Measurements from ENCODE around the gene COL18A1. TPM values are rescaled to one million over a fixed set of nuclear protein-coding genes. Genes with fewer than 3 reads are reported as not detected.

Gene COL18A1
- total and polyA plus RNA-seq, 5 donors from 2014 or later: 0.29 to 2.7 (median 1.3) TPM

DNA sequence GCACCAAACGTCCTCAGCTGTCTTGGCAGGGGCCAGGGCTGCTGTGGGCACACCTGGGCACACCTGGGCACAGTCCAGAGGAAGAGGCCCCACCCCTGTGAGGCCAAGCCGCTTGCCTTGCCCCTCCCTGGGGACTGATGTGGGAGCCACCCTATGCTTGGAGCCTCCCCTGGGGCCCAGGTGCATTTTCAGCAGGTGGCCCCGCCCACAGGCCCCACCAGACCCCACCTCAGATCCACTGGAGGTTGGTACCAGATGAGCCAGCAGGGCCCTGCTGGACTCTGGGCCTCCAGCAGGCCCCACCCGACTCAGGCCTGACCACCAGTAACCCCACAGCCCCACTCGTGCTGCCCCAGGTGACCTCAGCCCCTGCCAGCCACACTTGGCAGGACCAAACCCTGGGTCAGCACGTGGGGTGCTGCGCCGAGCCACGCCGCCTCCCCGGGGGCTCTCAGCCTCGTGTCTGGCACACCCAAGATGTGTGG is 128.4 kb downstream of the COL18A1 start:
- Histone ChIP-seq H3K9me3 (ENCODE audit: control insufficient read depth in 2 of 2, low read length in 2 of 2) (no peaks in the 10 kb centered on the region), H3K36me3 (ENCODE audit: control insufficient read depth, insufficient read depth, low read length) (peaks cover 7% of the 10 kb centered on the region), H3K4me3 (ENCODE audit: low read depth, low read length) (no peak overlapping the region), H3K4me1 (ENCODE audit: control insufficient read depth, insufficient read depth, low read length, poor library complexity, severe bottlenecking) (peaks cover 12% of the 10 kb centered on the region), H3K27me3 (ENCODE audit: control insufficient read depth, insufficient read depth, low read length) (no peaks in the 10 kb centered on the region), H3K27ac (ENCODE audit: insufficient read depth, low read length, poor library complexity, severe bottlenecking) (no peak overlapping the region)
- H3K9me3 Mint-ChIP-seq: peaks cover 0 to 2% (median 0%) of the 10 kb centered on the region in 7 donors
- no peaks in the 10 kb centered on the region for H3K27me3 Mint-ChIP-seq
- ATAC-seq (ENCODE audit: low read depth in 2 of 2) (no peak), DNase-seq (no peak)
- H3K36me3 Mint-ChIP-seq: no peaks in the 10 kb centered on the region
- H3K4me3 Mint-ChIP-seq: no peak overlapping the region
- peaks cover 0 to 26% (median 5%) of the 10 kb centered on the region in 4 donors for H3K4me1 Mint-ChIP-seq
- H3K27ac Mint-ChIP-seq: peak overlapping the region in 1 of 3 donors; percentile 96

DNA sequence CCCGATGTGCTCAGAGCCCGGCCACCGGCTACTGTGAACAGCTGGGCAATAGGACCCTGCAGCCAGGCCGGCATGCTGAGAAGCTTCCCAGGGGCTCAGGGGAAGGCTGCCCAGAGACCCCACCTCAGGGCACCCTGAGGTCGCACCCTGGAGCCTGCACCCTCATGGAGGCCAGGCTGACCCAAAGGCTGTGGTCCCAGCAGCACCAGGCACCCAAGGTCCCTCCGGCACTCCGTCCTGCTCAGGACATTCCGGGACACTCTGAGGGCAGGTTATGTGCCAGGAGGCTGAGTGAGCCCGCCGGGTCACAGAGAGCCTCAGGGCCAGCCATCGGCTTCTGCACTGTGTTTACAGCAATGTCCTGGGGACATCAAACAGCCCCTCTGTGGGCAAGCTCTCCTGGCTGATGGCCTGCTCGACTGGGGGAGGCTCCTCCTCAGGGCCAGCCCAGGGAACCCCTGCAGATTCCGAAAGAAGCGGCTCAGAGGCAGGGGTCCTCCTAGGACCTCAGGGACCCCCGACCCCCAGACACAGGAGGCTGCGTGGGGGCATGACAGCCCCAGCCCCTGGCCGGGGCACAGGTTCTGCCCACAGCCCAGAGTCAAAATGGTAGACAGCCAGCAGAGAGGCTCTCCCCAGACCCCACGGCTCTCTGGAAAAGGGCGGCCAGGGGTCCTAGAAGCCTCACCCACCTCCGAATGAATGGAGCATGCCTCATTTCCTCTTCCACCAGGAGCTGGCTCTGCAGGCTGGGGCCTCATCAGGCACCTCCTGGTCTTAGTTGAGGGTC is 129.1 kb downstream of the COL18A1 start:
- no peak overlapping the region for H3K27ac Mint-ChIP-seq
- H3K27ac ChIP-seq (ENCODE audit: insufficient read depth, low read length, poor library complexity, severe bottlenecking): no peak overlapping the region
- no peak for DNase-seq
- no peak overlapping the region for H3K4me3 ChIP-seq (ENCODE audit: low read depth, low read length)
- no peak for ATAC-seq (ENCODE audit: low read depth in 2 of 2)
- H3K27me3 ChIP-seq (ENCODE audit: control insufficient read depth, insufficient read depth, low read length): no peaks in the 10 kb centered on the region
- H3K9me3 Mint-ChIP-seq: peaks cover 0 to 2% (median 0%) of the 10 kb centered on the region in 7 donors
- peaks cover 12% of the 10 kb centered on the region for H3K4me1 ChIP-seq (ENCODE audit: control insufficient read depth, insufficient read depth, low read length, poor library complexity, severe bottlenecking)
- no peaks in the 10 kb centered on the region for H3K36me3 Mint-ChIP-seq
- no peaks in the 10 kb centered on the region for H3K9me3 ChIP-seq (ENCODE audit: control insufficient read depth in 2 of 2, low read length in 2 of 2)
- H3K27me3 Mint-ChIP-seq: no peaks in the 10 kb centered on the region
- H3K36me3 ChIP-seq (ENCODE audit: control insufficient read depth, insufficient read depth, low read length): peaks cover 5% of the 10 kb centered on the region
- peaks cover 0 to 26% (median 5%) of the 10 kb centered on the region in 4 donors for H3K4me1 Mint-ChIP-seq
- no peak overlapping the region for H3K4me3 Mint-ChIP-seq

DNA sequence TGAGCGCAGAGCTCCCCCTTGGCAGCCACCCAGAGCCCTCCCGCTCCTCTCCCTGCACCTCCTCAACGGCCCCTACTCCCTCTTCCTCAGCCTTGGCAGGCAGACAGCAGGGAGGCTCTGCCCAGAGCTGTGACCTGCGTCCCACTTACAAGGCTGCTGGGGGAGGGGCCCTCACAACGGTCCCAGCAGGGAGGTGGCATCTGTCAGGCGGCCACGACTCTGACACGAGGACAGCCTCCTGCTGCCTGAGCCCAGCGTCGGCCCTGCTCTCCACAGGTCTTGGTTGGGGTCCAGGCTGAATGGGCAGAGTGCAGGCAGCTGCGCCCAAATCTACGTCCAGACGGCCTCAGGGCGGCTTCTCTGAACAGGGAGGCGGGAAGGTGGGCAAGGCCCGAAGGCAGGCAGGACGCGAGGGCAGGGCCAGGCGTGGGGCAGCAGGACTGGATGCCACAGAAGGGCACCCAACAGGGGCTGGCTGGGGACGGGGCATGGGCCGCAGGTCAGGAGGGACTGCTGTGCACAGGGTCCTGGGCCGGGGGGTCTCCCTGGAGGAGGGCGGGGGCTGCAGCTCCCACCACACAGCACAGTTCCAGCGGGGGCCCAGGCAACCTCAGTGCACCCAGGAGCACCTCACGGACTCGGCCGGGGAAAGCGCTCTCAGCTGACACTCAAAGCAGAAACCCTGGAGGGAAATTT is 129.8 kb downstream of the COL18A1 start:
- peaks cover 12% of the 10 kb centered on the region for H3K4me1 ChIP-seq (ENCODE audit: control insufficient read depth, insufficient read depth, low read length, poor library complexity, severe bottlenecking)
- H3K27ac Mint-ChIP-seq: no peak overlapping the region
- no peaks in the 10 kb centered on the region for H3K27me3 ChIP-seq (ENCODE audit: control insufficient read depth, insufficient read depth, low read length)
- ATAC-seq (ENCODE audit: low read depth in 2 of 2) (no peak), DNase-seq (no peak)
- peaks cover 0 to 26% (median 5%) of the 10 kb centered on the region in 4 donors for H3K4me1 Mint-ChIP-seq
- no peaks in the 10 kb centered on the region for H3K9me3 ChIP-seq (ENCODE audit: control insufficient read depth in 2 of 2, low read length in 2 of 2)
- peaks cover 0 to 2% (median 0%) of the 10 kb centered on the region in 7 donors for H3K9me3 Mint-ChIP-seq
- no peak overlapping the region for H3K4me3 Mint-ChIP-seq
- H3K27ac ChIP-seq (ENCODE audit: insufficient read depth, low read length, poor library complexity, severe bottlenecking): no peak overlapping the region
- H3K27me3 Mint-ChIP-seq: no peaks in the 10 kb centered on the region
- H3K36me3 Mint-ChIP-seq: no peaks in the 10 kb centered on the region
- H3K36me3 ChIP-seq (ENCODE audit: control insufficient read depth, insufficient read depth, low read length): no peaks in the 10 kb centered on the region
- no peak overlapping the region for H3K4me3 ChIP-seq (ENCODE audit: low read depth, low read length)

DNA sequence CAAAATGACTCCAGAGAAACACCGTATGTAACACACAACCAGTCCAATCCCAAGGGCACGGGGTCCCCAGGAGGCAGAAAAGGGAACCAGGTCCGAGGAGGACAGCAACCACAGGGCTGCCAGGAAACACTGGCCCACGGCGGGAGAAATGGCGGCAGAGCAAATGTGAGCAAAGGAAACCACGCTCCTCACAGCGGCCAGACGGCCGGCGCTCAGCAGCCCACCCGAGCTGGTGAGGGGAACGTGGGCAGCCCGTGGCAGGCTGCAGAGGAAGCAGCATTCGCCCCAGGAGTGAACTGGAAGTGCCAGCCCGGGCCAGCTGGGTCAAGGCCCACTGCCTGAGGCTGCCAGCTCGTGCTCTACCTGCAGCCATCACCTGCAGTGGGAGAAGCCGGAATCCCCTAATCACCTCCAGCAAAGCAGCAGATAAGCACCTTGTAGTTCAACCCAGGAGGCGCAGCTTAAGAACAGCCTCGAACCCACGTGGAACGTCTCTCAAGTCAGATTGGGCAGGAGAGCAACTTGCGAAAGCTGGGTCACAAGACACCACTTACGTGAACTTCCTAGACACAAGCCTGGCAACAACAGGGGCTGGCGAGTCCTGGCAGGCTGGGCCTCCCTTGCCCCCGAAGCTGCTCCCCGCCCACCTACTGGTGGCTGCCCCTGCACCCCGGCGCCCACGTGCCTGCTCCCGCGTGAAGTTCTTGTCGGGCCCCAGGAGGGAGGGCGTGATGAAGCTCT is 130.5 kb downstream of the COL18A1 start:
- Mint-ChIP-seq H3K4me3 (no peak overlapping the region), H3K36me3 (no peaks in the 10 kb centered on the region), H3K4me1 (peaks cover 0 to 30% (median 6%) of the 10 kb centered on the region in 4 donors), H3K9me3 (peaks cover 0 to 2% (median 0%) of the 10 kb centered on the region in 7 donors), H3K27ac (peak overlapping the region in 2 of 3 donors; percentile 35 to 46), H3K27me3 (no peaks in the 10 kb centered on the region)
- DNase-seq (no peak), ATAC-seq (ENCODE audit: low read depth in 2 of 2) (no peak)
- Histone ChIP-seq H3K36me3 (ENCODE audit: control insufficient read depth, insufficient read depth, low read length) (no peaks in the 10 kb centered on the region), H3K4me3 (ENCODE audit: low read depth, low read length) (no peak overlapping the region), H3K27ac (ENCODE audit: insufficient read depth, low read length, poor library complexity, severe bottlenecking) (no peak overlapping the region), H3K27me3 (ENCODE audit: control insufficient read depth, insufficient read depth, low read length) (no peaks in the 10 kb centered on the region), H3K4me1 (ENCODE audit: control insufficient read depth, insufficient read depth, low read length, poor library complexity, severe bottlenecking) (peaks cover 12% of the 10 kb centered on the region), H3K9me3 (ENCODE audit: control insufficient read depth in 2 of 2, low read length in 2 of 2) (no peaks in the 10 kb centered on the region)

DNA sequence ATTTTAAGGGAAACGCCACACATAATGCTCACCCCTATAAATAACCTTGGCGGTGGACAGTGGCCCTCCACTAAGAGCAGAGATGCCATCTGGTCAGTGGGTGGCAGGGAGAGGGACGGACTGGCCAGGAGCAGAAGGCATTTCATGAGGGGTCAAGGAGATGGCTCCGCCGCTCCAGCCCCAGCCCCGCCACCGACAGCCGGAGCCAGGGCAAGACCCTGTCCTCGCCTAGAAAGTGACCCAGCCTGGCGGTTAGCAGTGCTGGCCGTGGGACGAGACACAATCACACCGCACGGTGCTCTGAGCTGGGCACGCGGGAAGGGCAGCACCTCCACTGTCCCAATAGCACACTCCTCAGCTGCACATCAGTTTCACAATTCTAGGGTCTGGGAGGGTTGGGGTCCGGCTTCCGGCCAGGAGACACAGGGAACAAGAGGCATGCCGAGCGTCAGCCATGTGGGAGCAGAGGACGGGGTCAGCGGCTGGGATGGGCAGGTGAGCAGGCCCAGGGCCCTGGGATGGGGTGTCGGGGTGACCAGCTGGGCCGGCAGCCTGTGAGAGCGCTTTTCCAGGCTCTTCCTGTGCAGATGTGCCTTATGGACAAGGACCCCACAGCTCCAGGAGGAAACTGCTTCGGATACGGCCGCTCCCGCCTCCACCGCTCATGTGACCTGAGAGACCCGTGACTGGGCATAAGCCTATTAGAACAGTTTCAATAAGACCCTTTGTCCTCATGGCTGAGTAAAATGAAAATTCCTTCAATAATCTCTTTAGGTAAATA is 131.5 kb downstream of the COL18A1 start:
- no peaks in the 10 kb centered on the region for H3K27me3 ChIP-seq (ENCODE audit: control insufficient read depth, insufficient read depth, low read length)
- H3K9me3 Mint-ChIP-seq: peaks cover 0 to 2% (median 0%) of the 10 kb centered on the region in 7 donors
- H3K4me3 Mint-ChIP-seq: peak overlapping the region in 2 of 4 donors; percentile 33 to 44
- H3K4me3 ChIP-seq (ENCODE audit: low read depth, low read length): no peak overlapping the region
- DNase-seq: no peak
- H3K27ac Mint-ChIP-seq: peak overlapping the region in 2 of 3 donors; percentile 35 to 62
- H3K36me3 ChIP-seq (ENCODE audit: control insufficient read depth, insufficient read depth, low read length): no peaks in the 10 kb centered on the region
- no peak overlapping the region for H3K27ac ChIP-seq (ENCODE audit: insufficient read depth, low read length, poor library complexity, severe bottlenecking)
- H3K4me1 ChIP-seq (ENCODE audit: control insufficient read depth, insufficient read depth, low read length, poor library complexity, severe bottlenecking): peaks cover 21% of the 10 kb centered on the region
- no peaks in the 10 kb centered on the region for H3K27me3 Mint-ChIP-seq
- peaks cover 0 to 39% (median 12%) of the 10 kb centered on the region in 4 donors for H3K4me1 Mint-ChIP-seq
- H3K9me3 ChIP-seq (ENCODE audit: control insufficient read depth in 2 of 2, low read length in 2 of 2): no peaks in the 10 kb centered on the region
- ATAC-seq (ENCODE audit: low read depth in 2 of 2): no peak
- no peaks in the 10 kb centered on the region for H3K36me3 Mint-ChIP-seq

DNA sequence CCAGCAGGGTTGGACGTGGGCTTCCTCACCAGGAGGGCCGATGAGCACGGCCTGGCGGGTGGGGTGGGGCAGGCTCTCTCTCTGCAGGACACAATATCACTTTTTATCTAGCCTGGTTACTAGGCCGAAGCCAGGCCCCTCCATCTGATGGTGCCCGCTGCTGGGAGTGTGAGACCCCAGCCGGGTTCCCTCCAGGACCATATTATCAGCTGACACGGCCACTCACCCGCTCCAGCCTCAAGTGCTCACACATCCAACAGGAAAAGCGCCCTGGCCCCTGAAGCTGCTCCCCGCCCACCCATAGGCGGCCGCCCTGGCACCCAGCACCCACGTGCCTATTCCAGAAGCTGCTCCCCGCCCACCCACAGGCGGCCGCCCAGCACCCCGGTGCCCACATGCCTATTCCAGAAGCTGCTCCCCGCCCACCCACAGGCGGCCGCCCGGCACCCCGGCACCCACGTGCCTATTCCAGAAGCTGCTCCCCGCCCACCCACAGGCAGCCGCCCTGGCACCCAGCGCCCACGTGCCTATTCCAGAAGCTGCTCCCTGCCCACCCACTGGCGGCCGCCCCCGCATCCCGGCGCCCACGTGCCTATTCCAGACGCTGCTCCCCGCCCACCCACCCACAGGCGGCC is 132.3 kb downstream of the COL18A1 start:
- Histone ChIP-seq H3K4me3 (ENCODE audit: low read depth, low read length) (no peak overlapping the region), H3K27ac (ENCODE audit: insufficient read depth, low read length, poor library complexity, severe bottlenecking) (no peak overlapping the region), H3K36me3 (ENCODE audit: control insufficient read depth, insufficient read depth, low read length) (no peaks in the 10 kb centered on the region), H3K9me3 (ENCODE audit: control insufficient read depth in 2 of 2, low read length in 2 of 2) (no peaks in the 10 kb centered on the region), H3K27me3 (ENCODE audit: control insufficient read depth, insufficient read depth, low read length) (no peaks in the 10 kb centered on the region), H3K4me1 (ENCODE audit: control insufficient read depth, insufficient read depth, low read length, poor library complexity, severe bottlenecking) (peaks cover 23% of the 10 kb centered on the region)
- Mint-ChIP-seq H3K9me3 (peaks cover 0 to 2% (median 0%) of the 10 kb centered on the region in 7 donors), H3K27ac (no peak overlapping the region), H3K27me3 (no peaks in the 10 kb centered on the region), H3K4me1 (peaks cover 0 to 35% (median 12%) of the 10 kb centered on the region in 4 donors), H3K36me3 (no peaks in the 10 kb centered on the region), H3K4me3 (peak overlapping the region in 1 of 4 donors; percentile 44)
- no peak for DNase-seq
- ATAC-seq (ENCODE audit: low read depth in 2 of 2): no peak
